DMS53 (cell line): ENCODE results near the gene CP.
"Not testable (repeated sequence)": the region's sequence is repeated elsewhere in the genome, so short reads cannot be mapped to it uniquely, and the experiment has no call there.

Experiments
- DNase-seq: peaks from one replicate; lab custom pipeline; 2025; lab: John Stamatoyannopoulos, UW

CP gene

GRCh38 chr3:149221783-149222517, at the start of gene CP:
Gene CP, minus strand, starts transcription at chr3:149221829. Its CDS starts 37 bp downstream, at chr3:149221792.
- no peak for DNase-seq

DNA sequence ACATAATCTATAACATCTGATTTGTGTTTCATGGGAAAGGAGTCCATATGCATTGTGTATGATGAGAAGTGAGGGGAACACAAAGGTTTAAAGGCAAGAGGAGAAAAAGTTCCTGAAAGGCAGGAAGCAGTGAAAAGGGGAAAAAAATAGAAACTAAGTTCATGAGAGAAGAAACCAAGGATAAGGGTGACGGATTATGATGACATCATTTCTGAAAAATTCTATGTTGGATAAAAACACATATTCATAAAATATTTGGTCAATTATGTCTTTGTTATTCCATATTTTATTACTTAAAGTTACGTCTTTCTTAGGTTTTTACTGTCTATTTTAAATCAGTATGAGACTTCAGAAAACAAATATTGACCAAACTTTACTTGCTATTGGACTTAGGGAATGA, 48.6 kb upstream of the CP start:
- DNase-seq, result no peak

DNA sequence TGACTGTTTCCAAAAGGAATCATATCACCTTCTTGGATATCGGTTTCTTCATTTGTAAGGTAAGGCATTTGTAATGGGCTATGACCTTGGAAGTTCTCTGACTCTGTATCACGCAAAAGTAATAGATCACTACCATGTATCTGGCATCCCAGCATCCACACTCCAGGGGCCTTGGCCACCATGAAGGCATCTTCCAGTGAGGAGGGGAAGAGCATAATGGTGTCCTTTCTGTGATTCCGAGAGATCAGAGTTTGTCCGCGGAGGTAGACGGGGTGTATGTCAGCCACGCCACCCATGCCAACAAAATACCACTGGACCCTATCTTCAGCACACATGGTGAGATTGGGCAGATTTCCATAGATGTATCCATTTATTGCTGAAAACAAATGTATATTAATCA, 48.1 kb upstream of the CP start:
- DNase-seq, result no peak

DNA sequence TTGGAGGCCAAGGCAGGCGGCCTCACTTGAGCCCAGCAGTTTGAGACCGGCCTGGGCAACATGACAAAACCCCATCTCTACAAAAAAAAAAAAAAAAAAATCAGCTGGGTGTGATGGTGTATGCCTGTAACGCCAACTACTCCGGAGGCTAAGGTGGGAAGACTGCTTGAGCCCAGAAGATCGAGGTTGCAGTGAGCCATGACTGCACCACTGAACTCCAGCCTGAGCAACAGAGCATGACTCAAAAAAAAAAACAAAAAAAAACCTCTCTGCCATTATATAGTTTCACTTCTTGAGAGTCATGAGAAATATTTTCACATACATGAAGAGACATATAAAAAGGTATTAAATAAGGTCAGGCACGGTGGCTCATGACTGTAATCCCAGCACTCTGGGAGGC, 45.9 kb upstream of the CP start:
- DNase-seq, result no peak

GRCh38 chr3:149266736-149267135, 45.1 kb upstream of the CP start:
- no peak for DNase-seq

DNA sequence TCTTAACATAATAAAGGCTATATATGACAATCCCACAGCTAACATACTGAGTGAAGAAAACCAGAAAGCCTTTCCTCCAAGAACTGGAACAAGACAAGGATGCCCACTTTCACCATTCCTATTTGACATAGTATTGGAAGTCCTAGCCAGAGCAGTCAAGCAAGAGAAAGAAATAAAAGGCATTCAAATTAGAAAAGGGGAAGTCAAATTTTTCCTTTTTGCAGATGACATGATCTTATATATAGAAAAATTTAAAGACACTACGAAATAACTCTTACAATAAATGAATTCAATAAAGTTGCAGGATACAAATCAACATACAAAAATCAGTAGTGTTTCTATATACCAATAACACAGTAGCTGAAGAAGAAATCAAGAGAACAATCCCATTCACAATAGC, 42.2 kb upstream of the CP start:
- no peak for DNase-seq

DNA sequence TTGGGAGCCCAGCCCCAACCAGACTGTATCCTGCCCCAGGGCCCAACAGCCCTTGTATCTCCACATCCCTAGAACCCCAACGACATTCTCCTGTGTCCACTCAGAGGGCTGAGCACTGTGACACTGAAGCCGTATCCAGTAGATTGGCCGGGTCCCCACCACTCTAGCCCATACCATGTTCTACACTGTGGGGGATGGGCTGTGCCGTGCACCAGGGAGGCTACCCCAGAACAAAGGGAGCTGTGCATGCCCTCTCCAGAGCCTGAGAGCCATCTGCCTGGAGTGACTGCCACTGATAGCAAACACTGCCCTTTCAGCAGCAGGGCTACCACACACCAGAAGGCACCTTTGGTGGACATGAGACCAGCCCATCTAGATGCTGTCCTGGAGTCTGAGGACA, 37.1 kb upstream of the CP start:
- no peak for DNase-seq

DNA sequence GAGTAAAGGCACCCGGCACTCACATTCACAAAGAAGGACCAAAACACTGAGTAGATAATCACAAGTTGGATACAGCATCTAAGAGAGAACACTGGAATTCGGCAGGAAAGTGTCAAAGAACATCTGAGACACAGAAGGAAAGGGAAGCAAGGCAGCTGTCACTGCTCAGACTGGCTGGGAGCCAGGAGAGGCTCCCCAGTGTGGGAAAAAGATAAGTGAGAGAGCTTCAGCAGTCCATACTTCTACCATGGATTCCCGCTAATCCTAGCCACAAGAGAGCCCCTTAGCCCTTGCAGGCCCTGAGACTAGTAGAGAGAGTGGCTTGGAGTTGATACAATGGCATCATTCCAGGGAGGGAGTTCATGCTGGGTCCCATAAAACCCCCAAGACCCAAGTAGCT, 36.7 kb upstream of the CP start:
- no peak for DNase-seq

DNA sequence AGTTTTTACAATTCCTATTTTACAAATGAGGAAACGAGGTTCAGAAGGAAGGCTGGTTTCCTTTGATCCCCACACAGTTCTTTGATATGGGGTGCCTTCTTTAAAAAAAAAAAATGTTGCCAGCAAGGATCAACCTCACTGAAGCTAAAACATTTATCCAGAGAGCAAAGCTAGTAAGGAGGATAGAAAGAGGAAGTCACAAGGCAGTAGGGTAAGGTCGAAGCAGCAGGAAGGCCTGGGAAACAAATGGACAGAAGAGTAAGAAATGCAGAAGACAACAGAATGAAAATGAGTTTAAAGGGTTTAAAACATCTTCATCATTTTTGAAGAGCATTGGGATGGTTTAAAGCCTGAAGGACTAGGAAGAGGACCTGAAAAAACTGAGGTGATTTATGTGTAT, 30.6 kb upstream of the CP start:
- no peak for DNase-seq

DNA sequence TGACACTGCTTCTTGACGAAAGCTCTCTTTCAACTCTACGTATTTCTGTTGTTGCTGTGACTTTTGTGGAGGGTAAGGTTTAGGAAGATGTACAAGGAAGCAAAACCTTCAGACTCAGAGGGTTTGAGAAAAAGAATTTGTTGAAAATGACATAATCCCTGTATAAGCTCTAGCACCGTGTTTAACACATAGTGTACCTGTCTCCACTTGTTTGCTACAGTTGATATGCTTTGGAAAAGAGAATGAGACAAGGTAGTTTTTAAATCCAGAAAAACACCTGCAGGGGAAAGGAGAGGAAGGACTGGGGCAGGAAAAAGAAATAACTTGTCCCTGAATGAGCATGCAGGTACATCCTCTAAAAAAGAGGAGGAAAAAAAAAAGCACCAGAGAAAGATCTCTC, 29.6 kb upstream of the CP start:
- no peak for DNase-seq

DNA sequence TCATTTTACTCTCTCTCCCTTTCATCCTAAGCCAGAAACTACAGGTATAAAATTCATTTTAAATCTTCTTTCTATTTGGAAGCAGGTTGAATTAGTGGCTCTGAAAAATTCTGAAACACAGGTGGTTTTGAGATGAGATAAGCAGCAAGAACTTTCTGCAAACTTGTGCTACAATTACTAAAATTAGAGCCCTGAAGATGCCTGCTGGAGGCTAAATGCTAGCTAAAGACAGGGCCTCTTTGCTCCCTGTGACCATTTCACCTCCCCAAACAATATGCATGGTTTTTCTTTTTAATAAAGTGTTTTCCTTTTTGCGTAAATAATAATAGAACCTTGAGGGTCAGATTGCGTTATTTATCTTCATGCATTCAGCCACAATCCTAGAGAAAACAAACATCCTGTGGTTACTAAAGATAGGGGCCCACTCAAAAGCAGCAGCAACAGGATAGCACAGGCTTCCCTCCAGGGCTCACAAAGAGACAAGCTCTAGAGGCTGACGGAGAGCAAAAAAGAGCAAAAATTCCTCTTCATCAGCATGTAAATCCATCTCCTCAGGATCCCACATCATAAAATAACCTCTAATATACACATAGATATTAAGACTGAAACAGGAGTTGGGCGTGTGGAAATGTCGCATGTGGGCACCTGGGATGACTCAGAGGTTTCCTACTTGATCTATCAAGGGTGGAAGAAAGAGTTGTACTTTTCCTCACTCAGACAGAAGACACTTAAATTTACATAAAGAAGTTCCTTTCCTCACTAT, 26.5 kb upstream of the CP start:
- peak; percentile 80 for DNase-seq

GRCh38 chr3:149247008-149247710, 25.5 kb upstream of the CP start:
- peak; percentile 58 for DNase-seq

DNA sequence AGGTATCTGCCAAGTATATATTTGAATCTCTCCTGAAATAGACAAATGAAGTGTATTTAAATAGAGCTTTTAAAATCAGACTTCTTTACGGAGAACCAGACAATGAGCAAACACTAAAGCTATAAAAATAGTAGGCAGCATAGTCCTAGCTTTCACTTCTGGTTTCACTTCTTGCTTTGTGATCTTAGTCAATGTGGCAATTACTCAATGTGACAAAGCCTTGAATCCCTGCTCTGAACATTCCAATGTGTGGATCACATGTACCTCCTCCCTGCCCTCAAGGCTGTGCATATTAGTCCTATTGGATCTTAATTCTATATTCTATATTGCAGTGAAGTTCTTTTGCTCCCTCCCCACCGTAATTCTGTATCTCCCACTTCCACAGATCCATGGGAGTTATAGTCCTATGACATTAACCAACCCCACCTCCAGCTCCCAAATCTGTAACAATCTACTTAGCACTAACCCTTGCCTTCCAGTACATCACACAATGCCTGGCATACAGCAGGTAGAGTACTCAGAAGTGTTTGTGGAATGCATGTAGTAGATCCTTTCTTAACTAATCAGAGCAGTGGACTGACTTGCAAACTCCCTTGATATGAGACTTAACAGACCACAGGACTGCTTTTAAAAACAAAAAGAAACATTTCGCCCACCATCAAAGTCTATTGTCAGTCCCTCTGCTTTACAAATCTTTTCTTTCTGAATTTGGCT, 24.3 kb upstream of the CP start:
- DNase-seq, result peak; percentile 42

- no peak for DNase-seq
Observed at GRCh38 chr3:149243540-149243939, 21.9 kb upstream of the CP start.

GRCh38 chr3:149239357-149239936, 17.8 kb upstream of the CP start:
- DNase-seq, result no peak

DNA sequence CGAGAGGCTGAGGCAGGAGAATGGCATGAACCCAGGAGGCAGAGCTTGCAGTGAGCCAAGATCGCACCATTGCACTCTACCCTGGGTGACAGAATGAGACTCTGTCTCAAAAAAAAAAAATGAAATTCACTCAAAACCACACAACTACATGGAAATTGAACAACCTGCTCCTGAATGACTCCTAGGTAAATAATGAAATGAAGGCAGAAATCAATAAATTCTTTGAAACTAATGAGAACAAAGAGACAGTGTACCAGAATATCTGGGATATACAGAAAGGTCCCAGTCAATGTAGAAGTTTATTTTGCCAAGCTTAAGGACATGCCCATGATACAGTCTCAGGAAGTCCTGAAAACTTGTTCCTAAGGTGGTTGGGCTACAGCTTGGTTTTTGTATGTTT, 16.6 kb upstream of the CP start:
- DNase-seq, result not testable (repeated sequence)

DNA sequence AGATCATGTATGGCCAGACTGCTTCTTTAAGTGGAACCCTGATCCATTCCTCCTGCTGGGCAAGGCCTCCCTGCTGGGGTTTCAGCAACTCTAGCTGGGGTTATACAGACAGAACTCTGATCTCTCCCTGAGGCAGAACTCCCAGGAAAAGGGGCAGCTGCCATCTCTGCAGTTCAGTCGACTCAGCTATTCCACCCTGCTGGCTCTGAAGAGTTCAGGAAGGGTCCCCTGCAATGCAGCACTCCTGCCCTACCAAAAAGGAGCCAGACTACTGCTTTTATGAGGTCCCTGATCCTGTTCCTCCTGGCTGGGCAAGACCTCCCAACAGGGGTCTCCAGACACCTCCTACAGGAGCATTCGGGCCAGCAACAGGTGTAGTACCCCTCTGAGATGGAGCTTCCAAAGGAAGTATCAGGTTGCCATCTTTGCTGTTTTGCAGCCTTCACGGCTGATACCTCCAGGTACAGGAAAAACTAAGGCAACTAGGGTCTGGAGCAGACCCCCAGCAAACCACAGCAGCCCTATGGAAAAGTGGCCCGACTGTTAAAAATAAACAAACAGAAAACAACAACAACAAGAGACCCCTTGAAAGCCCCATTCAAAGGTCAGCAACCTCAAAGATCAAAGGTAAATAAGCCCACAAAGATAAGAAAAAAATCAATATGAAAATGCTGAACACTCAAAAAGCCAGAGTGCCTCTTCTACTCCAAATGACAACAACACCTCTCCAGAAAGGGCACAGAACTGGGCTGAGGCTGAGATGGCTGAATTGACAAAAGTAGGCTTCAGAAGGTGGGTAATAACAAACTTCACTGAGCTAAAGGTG, 14.2 kb upstream of the CP start:
- no peak for DNase-seq

DNA sequence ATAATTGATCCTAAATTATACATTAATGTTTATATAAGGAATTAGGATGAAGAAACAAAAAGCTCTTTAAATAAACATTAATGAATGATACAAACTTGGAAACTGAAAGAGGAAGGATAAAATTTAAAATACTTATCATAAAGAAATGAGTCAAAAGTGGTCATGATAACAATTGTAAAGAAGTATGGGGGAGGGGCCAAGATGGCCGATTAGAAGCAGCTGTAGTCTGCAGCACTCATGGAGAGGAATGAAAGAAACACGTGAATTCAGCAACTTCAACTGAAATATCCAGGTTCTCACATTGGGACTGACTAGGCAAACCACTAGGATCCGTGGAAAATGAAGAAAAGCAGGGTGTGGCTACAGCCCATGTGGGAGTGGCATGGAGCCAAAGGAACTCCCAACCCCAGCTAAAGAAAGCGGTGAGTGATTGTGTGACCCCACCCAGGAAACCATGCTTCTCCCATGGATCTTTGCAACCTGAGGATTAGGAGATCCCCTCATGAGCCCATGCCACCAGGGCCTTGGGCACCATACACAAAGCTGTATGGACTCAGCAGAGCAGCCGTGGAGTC, 13.1 kb upstream of the CP start:
- no peak for DNase-seq

DNA sequence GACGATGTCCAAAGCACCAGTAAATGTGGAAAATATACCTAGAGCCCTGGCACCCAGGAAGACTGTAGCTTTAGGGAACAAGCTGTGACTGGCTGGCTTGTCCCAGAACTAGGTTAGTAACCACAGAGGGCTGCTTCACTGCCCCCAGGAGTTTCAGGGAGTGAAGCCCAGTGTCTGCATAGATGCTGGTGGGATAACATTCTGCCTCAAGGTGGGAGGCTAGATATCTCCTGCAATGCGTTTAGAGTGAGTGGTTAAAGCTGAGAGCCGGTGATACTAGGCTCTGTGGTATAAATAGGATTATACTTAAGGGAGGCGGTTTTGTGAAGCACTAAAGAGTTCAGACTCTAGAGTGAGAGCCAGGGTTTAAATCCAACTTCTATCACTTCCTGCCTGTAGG, 11.7 kb upstream of the CP start:
- no peak for DNase-seq

DNA sequence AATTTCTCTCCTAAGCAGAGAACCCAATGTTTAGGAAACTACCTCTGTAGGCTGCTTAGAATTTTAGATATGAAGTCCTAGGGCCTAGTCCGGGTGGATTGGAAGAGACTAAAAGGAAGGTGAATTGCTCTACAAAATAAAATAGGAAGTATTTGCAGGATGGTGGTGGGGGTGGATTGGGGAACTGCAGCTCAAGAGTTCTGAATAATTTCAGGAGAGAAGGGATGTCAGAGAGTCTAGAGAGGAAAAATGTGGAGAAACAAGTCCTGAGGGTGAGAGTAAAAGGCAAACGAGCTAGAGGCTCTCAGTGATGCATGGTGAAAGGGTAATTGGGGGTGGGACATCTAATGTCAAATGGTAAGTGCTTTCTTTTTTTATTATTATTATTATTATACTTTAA, 10.2 kb upstream of the CP start:
- no peak for DNase-seq
